Neural progenitor cell (in vitro differentiated cells): ENCODE measurements around the gene ZNF831.

Experiments used
- CTCF ChIP-seq: fragments of 200-600 bp; sonication (generic); IDR thresholded peaks from 2 replicates; pipeline ENCODE4 v1.5.1; 2017; ENCODE audit warnings: antibody characterized with exemption, mild to moderate bottlenecking
- EZH2 ChIP-seq: fragments of 200-600 bp; sonication (generic); IDR thresholded peaks from 2 replicates; pipeline ENCODE4 v1.6.1; 2017; ENCODE audit warnings: antibody characterized with exemption, mild to moderate bottlenecking, moderate library complexity

GRCh38 chr20:59242714-59243626, 79.3 kb downstream of the ZNF831 start:
- TF ChIP-seq CTCF (no peak), EZH2 (no peak)
